ENCODE measurements around the gene FAM228B.
A peak's percentile ranks its signal among the peaks of the same experiment; 100 is the strongest.

Gene FAM228B

GRCh38 chr2:24115057-24115456, 8.2 kb upstream of the FAM228B start:
- no peak for DNase-seq (ENCODE audit: extremely low spot score)
- POLR2A ChIA-PET = no interaction called here
- TF ChIP-seq FOXA1 (IDR thresholded peaks at IDR 0.05) (no peak), ELF4 (IDR thresholded peaks at IDR 0.05) (no peak), PKNOX1 (IDR thresholded peaks at IDR 0.05) (no peak), BHLHE40 (IDR thresholded peaks at IDR 0.05; ENCODE audit: borderline replicate concordance) (no peak), ARNT (IDR thresholded peaks at IDR 0.05) (no peak), NFRKB (IDR thresholded peaks at IDR 0.05) (no peak), LEF1 (IDR thresholded peaks at IDR 0.05; ENCODE audit: borderline replicate concordance) (no peak), L3MBTL2 (conservative IDR thresholded peaks at IDR 0.05) (no peak), SP1 (IDR thresholded peaks at IDR 0.05) (no peak), FOXK2 (IDR thresholded peaks at IDR 0.05) (no peak), SUZ12 (IDR thresholded peaks at IDR 0.05) (no peak)
- CTCF ChIA-PET = no interaction called here

- POLR2A ChIA-PET = no interaction called here
- DNase-seq (ENCODE audit: extremely low spot score) = no peak
- TF ChIP-seq PKNOX1 (IDR thresholded peaks at IDR 0.05) (no peak), FOXA1 (IDR thresholded peaks at IDR 0.05) (no peak)
Measured at GRCh38 chr2:24117902-24118301, 5.4 kb upstream of the FAM228B start.

GRCh38 chr2:24121066-24121465, 2.2 kb upstream of the FAM228B start:
- no peak for TF ChIP-seq FOXM1 (IDR thresholded peaks at IDR 0.05; ENCODE audit: borderline replicate concordance)
- TF ChIP-seq LEF1 (IDR thresholded peaks at IDR 0.05; ENCODE audit: borderline replicate concordance) = no peak
- TF ChIP-seq CTBP1 (IDR thresholded peaks at IDR 0.05; ENCODE audit: borderline replicate concordance) = no peak
- no peak for TF ChIP-seq ELF4 (IDR thresholded peaks at IDR 0.05)
- TF ChIP-seq BHLHE40 (IDR thresholded peaks at IDR 0.05; ENCODE audit: borderline replicate concordance) = no peak
- no peak for TF ChIP-seq SP1 (IDR thresholded peaks at IDR 0.05)
- CTCF ChIA-PET = interaction anchor here (0.6 kb wide), 1 partner anchor 232 kb away, joined by 6 read pairs; no protein-coding TSS in a partner anchor
- DNase-seq (ENCODE audit: extremely low spot score) = no peak
- POLR2A ChIA-PET = interaction anchor here (0.6 kb wide), 1 partner anchor 12 kb away, joined by 3 read pairs; no protein-coding TSS in a partner anchor

More at GRCh38 chr2:24117902-24118301, 5.4 kb upstream of the FAM228B start:
- CTCF ChIA-PET = no interaction called here

- DNase-seq (ENCODE audit: extremely low spot score) = no peak
- ChIA-PET CTCF (interaction anchor here (0.6 kb wide), 1 partner anchor 232 kb away, joined by 6 read pairs; no protein-coding TSS in a partner anchor), POLR2A (interaction anchor here (1.2 to 1.8 kb wide), 2 partner anchors 8 to 10 kb away, joined by 4 to 8 read pairs; no protein-coding TSS in a partner anchor)
- TF ChIP-seq ZNF384 (IDR thresholded peaks at IDR 0.05) = no peak
- TF ChIP-seq L3MBTL2 (conservative IDR thresholded peaks at IDR 0.05) = no peak
- no peak for TF ChIP-seq ELF4 (IDR thresholded peaks at IDR 0.05)
- TF ChIP-seq PKNOX1 (IDR thresholded peaks at IDR 0.05) = no peak
- TF ChIP-seq NFRKB (IDR thresholded peaks at IDR 0.05) = no peak
- TF ChIP-seq ARNT (IDR thresholded peaks at IDR 0.05) = no peak
- TF ChIP-seq SP1 (IDR thresholded peaks at IDR 0.05) = no peak
- no peak for TF ChIP-seq CTBP1 (IDR thresholded peaks at IDR 0.05; ENCODE audit: borderline replicate concordance)
- TF ChIP-seq FOXM1 (IDR thresholded peaks at IDR 0.05; ENCODE audit: borderline replicate concordance) = no peak
- no peak for TF ChIP-seq BHLHE40 (IDR thresholded peaks at IDR 0.05; ENCODE audit: borderline replicate concordance)
- no peak for TF ChIP-seq TARDBP (IDR thresholded peaks at IDR 0.05)
- no peak for TF ChIP-seq SUZ12 (IDR thresholded peaks at IDR 0.05)
- TF ChIP-seq FOXK2 (IDR thresholded peaks at IDR 0.05) = no peak
- TF ChIP-seq LEF1 (IDR thresholded peaks at IDR 0.05; ENCODE audit: borderline replicate concordance) = no peak
- no peak for TF ChIP-seq HDGF (IDR thresholded peaks at IDR 0.05; ENCODE audit: borderline replicate concordance)
- TF ChIP-seq FOXA1 (IDR thresholded peaks at IDR 0.05) = no peak
Measured at GRCh38 chr2:24121469-24121868, 1.8 kb upstream of the FAM228B start.

GRCh38 chr2:24122366-24123194, 689 bp upstream of the FAM228B start:
- no peak for DNase-seq (ENCODE audit: extremely low spot score)
- ChIA-PET POLR2A (interaction anchor here (0.6 to 3.5 kb wide), 8 partner anchors 9 to 195 kb away, joined by 3 to 26 read pairs (median 4); partner anchors contain the start of genes ATAD2B, SF3B6, TP53I3 and WDCP), CTCF (interaction anchor here (0.6 to 0.8 kb wide), 5 partner anchors 14 to 390 kb away, joined by 3 to 9 read pairs (median 3); no protein-coding TSS in a partner anchor)
- no peak for TF ChIP-seq ZNF384 (IDR thresholded peaks at IDR 0.05)
- TF ChIP-seq HDGF (IDR thresholded peaks at IDR 0.05; ENCODE audit: borderline replicate concordance) = peak; percentile 70; the same call in 1 of the 2 replicates
- TF ChIP-seq L3MBTL2 (conservative IDR thresholded peaks at IDR 0.05) = peak; percentile 87; the same call in 1 of the 2 replicates
- TF ChIP-seq SUZ12 (IDR thresholded peaks at IDR 0.05) = no peak

GRCh38 chr2:24123922-24124580, 782 bp downstream of the FAM228B start:
- ChIA-PET CTCF (interaction anchor here (0.6 to 0.9 kb wide), 3 partner anchors 45 to 871 kb away, joined by 3 to 4 read pairs (median 4); no protein-coding TSS in a partner anchor), POLR2A (interaction anchor here (0.7 to 3.5 kb wide), 6 partner anchors 14 to 77 kb away, joined by 3 to 26 read pairs (median 4); partner anchors contain the start of genes SF3B6, TP53I3 and WDCP)
- DNase-seq (ENCODE audit: extremely low spot score) = no peak
- TF ChIP-seq HDGF (IDR thresholded peaks at IDR 0.05; ENCODE audit: borderline replicate concordance) = 0 out of 2 replicates have a peak, but pooled peaks have one; percentile 48
- no peak for TF ChIP-seq SP1 (IDR thresholded peaks at IDR 0.05)
- TF ChIP-seq L3MBTL2 (conservative IDR thresholded peaks at IDR 0.05) = peak; percentile 73
- no peak for TF ChIP-seq SUZ12 (IDR thresholded peaks at IDR 0.05)

All from HEK293T (cell line).